Ascending aorta (tissue), 2 donors: ENCODE data around the gene CADM2. TPM values are rescaled to one million over a fixed set of nuclear protein-coding genes. Genes with fewer than 3 reads are reported as not detected.

ENCODE experiments used
- DNase-seq, 2 donors: peaks; one replicate each; pipeline ENCODE4 v3.0.0-alpha.2; 2019; ENCODE audit warnings: low spot score in 2 of 2
- H3K27ac ChIP-seq, 2 donors: fragments of 200-600 bp; sonication (generic); one replicate each; pipeline ENCODE4 v1.5.1; 2016 to 2017; ENCODE audit warnings: mild to moderate bottlenecking in 1 of 2
- H3K27me3 ChIP-seq: fragments of 200-600 bp; sonication (generic); one replicate; pipeline ENCODE4 v1.5.1; 2017
- H3K36me3 ChIP-seq, 2 donors: fragments of 200-600 bp; sonication (generic); one replicate each; pipeline ENCODE4 v1.5.1; 2016
- H3K4me1 ChIP-seq, 2 donors: fragments of 200-600 bp; sonication (generic); one replicate each; pipeline ENCODE4 v1.5.1; 2016 to 2017; ENCODE audit warnings: mild to moderate bottlenecking in 1 of 2
- H3K4me3 ChIP-seq, 2 donors: fragments of 200-600 bp; sonication (generic); one replicate each; pipeline ENCODE4 v1.5.1; 2016 to 2017; ENCODE audit warnings: mild to moderate bottlenecking in 1 of 2
- H3K9me3 ChIP-seq, 2 donors: fragments of 200-600 bp; sonication (generic); one replicate each; pipeline ENCODE4 v1.5.1; 2016
- CTCF ChIP-seq, 3 experiments: fragments of 200-600 bp in 2 of 3; fragments of 450-650 bp in 1 of 3; sonication (generic) in 2 of 3; IDR thresholded peaks; one replicate each; pipeline ENCODE4 v1.5.1; 2016 to 2019; ENCODE audit warnings: antibody characterized with exemption in 3 of 3, mild to moderate bottlenecking in 1 of 3, moderate library complexity in 1 of 3
- intact Hi-C: fragments of 100-400 bp; cut with DNase I; formaldehyde crosslinking; loops from one replicate; pipeline ENCODE4 v1.15.1; 2023
- total RNA-seq: library from RNA; depleted of rRNA; stranded (reverse); fragments of >200 nt; gene quantifications from one replicate; pipeline ENCODE4 v1.1.0, GENCODE V29; 2016

Gene CADM2
- total RNA-seq, 1 donor from 2014 or later = 23.0 TPM

- no peaks in the 10 kb centered on the region for H3K36me3 ChIP-seq
- intact Hi-C loops = no loop called here
- no peak for TF ChIP-seq CTCF (IDR thresholded peaks at IDR 0.05)
- H3K4me1 ChIP-seq = no peaks in the 10 kb centered on the region
- no peak for DNase-seq
- no peak overlapping the region for H3K4me3 ChIP-seq
- H3K9me3 ChIP-seq = no peaks in the 10 kb centered on the region
- no peaks in the 10 kb centered on the region for H3K27me3 ChIP-seq
- no peak overlapping the region for H3K27ac ChIP-seq
Observed at GRCh38 chr3:85258819-85259218, 300.0 kb downstream of the CADM2 start.

- TF ChIP-seq CTCF (IDR thresholded peaks at IDR 0.05) = no peak
- no peak for DNase-seq
- Histone ChIP-seq H3K9me3 (no peaks in the 10 kb centered on the region), H3K4me3 (no peak overlapping the region), H3K4me1 (no peaks in the 10 kb centered on the region), H3K36me3 (no peaks in the 10 kb centered on the region), H3K27me3 (no peaks in the 10 kb centered on the region), H3K27ac (no peak overlapping the region)
- intact Hi-C loops = no loop called here
Observed at GRCh38 chr3:85259748-85260147, 301.0 kb downstream of the CADM2 start.

- intact Hi-C loops = no loop called here
Observed at GRCh38 chr3:85264381-85264780, 305.6 kb downstream of the CADM2 start.

GRCh38 chr3:85270488-85270887, 311.7 kb downstream of the CADM2 start:
- Histone ChIP-seq H3K4me1 (no peaks in the 10 kb centered on the region), H3K27ac (no peak overlapping the region), H3K4me3 (no peak overlapping the region), H3K27me3 (no peaks in the 10 kb centered on the region), H3K36me3 (no peaks in the 10 kb centered on the region), H3K9me3 (no peaks in the 10 kb centered on the region)
- intact Hi-C loops = no loop called here
- TF ChIP-seq CTCF (IDR thresholded peaks at IDR 0.05) = no peak
- DNase-seq = no peak

More at GRCh38 chr3:85264381-85264780, 305.6 kb downstream of the CADM2 start:
- Histone ChIP-seq H3K27ac (no peak overlapping the region), H3K4me1 (no peaks in the 10 kb centered on the region), H3K9me3 (no peaks in the 10 kb centered on the region), H3K27me3 (no peaks in the 10 kb centered on the region), H3K36me3 (no peaks in the 10 kb centered on the region), H3K4me3 (no peak overlapping the region)
- DNase-seq = no peak
- no peak for TF ChIP-seq CTCF (IDR thresholded peaks at IDR 0.05)

- H3K4me1 ChIP-seq = no peaks in the 10 kb centered on the region
- no peak overlapping the region for H3K4me3 ChIP-seq
- intact Hi-C loops = no loop called here
- TF ChIP-seq CTCF (IDR thresholded peaks at IDR 0.05) = no peak
- no peaks in the 10 kb centered on the region for H3K36me3 ChIP-seq
- no peaks in the 10 kb centered on the region for H3K27me3 ChIP-seq
- DNase-seq = no peak
- no peak overlapping the region for H3K27ac ChIP-seq
- H3K9me3 ChIP-seq = no peaks in the 10 kb centered on the region
Observed at GRCh38 chr3:85271911-85272310, 313.1 kb downstream of the CADM2 start.

- H3K27ac ChIP-seq = no peak overlapping the region
- DNase-seq = no peak
- intact Hi-C loops = no loop called here
- TF ChIP-seq CTCF (IDR thresholded peaks at IDR 0.05) = no peak
- H3K36me3 ChIP-seq = no peaks in the 10 kb centered on the region
- H3K27me3 ChIP-seq = no peaks in the 10 kb centered on the region
- H3K9me3 ChIP-seq = no peaks in the 10 kb centered on the region
- H3K4me3 ChIP-seq = no peak overlapping the region
- no peaks in the 10 kb centered on the region for H3K4me1 ChIP-seq
Observed at GRCh38 chr3:85288257-85288656, 329.5 kb downstream of the CADM2 start.
